ENCODE data around the gene RPA4. TPM values are rescaled to one million over a fixed set of nuclear protein-coding genes. Genes with fewer than 3 reads are reported as not detected.

Gene RPA4
- total and polyA plus RNA-seq, 2 experiments from 2014 or later, result 1.0 to 1.4 TPM

- H3K27ac ChIP-seq (ENCODE audit: low read depth), result no peak overlapping the region
- no peak for DNase-seq (ENCODE audit: low spot score)
These were observed 49.6 kb upstream of the RPA4 start for GRCh38 chrX:96834137-96834536.

More at GRCh38 chrX:96834137-96834536, 49.6 kb upstream of the RPA4 start:
- Histone ChIP-seq H3K79me2 (replicated peaks; ENCODE audit: insufficient read depth) (no peaks in the 10 kb centered on the region), H3K27me3 (ENCODE audit: insufficient read depth) (no peaks in the 10 kb centered on the region), H3K4me1 (ENCODE audit: insufficient read depth) (peaks cover 5% of the 10 kb centered on the region; the same call in 1 of the 2 replicates), H3K9me2 (ENCODE audit: insufficient read depth) (no peaks in the 10 kb centered on the region), H3K4me3 (no peak overlapping the region), H2AFZ (no peak overlapping the region), H3K36me3 (ENCODE audit: insufficient read depth) (no peaks in the 10 kb centered on the region), H4K20me1 (replicated peaks; ENCODE audit: insufficient read depth) (no peaks in the 10 kb centered on the region), H3F3A (replicated peaks; ENCODE audit: low read depth) (no peaks in the 10 kb centered on the region), H3K4me2 (no peak overlapping the region)
- no peaks in the 10 kb centered on the region for H3K27me3 Mint-ChIP-seq (ENCODE audit: insufficient read depth, low read depth, poor library complexity)
- no peak for ATAC-seq
- no peak overlapping the region for H3K4me3 Mint-ChIP-seq
- H3K27ac Mint-ChIP-seq, result no peak overlapping the region
- H3K36me3 Mint-ChIP-seq (ENCODE audit: low read depth), result no peaks in the 10 kb centered on the region
- TF ChIP-seq JUNB (IDR thresholded peaks at IDR 0.05; ENCODE audit: unreplicated experiment), result no peak
- TF ChIP-seq EZH2phosphoT487 (IDR thresholded peaks at IDR 0.05; ENCODE audit: unreplicated experiment), result no peak
- TF ChIP-seq, protein P1, sequence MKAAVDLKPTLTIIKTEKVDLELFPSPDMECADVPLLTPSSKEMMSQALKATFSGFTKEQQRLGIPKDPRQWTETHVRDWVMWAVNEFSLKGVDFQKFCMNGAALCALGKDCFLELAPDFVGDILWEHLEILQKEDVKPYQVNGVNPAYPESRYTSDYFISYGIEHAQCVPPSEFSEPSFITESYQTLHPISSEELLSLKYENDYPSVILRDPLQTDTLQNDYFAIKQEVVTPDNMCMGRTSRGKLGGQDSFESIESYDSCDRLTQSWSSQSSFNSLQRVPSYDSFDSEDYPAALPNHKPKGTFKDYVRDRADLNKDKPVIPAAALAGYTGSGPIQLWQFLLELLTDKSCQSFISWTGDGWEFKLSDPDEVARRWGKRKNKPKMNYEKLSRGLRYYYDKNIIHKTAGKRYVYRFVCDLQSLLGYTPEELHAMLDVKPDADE (IDR thresholded peaks at IDR 0.05), result no peak
- TF ChIP-seq CREB1 (CRISPR knock-in tag; IDR thresholded peaks at IDR 0.05; ENCODE audit: low read depth), result no peak
- no peak for TF ChIP-seq ZNF331 (CRISPR knock-in tag; IDR thresholded peaks at IDR 0.05; ENCODE audit: low read depth)
- TF ChIP-seq NANOG (IDR thresholded peaks at IDR 0.05; ENCODE audit: borderline replicate concordance), result no peak
- no peak for TF ChIP-seq POLR2AphosphoS5 (IDR thresholded peaks at IDR 0.05; ENCODE audit: low read depth)
- no peak for TF ChIP-seq CTCF (conservative IDR thresholded peaks at IDR 0.05; ENCODE audit: low read depth in 2 of 2)
- TF ChIP-seq, protein P2, sequence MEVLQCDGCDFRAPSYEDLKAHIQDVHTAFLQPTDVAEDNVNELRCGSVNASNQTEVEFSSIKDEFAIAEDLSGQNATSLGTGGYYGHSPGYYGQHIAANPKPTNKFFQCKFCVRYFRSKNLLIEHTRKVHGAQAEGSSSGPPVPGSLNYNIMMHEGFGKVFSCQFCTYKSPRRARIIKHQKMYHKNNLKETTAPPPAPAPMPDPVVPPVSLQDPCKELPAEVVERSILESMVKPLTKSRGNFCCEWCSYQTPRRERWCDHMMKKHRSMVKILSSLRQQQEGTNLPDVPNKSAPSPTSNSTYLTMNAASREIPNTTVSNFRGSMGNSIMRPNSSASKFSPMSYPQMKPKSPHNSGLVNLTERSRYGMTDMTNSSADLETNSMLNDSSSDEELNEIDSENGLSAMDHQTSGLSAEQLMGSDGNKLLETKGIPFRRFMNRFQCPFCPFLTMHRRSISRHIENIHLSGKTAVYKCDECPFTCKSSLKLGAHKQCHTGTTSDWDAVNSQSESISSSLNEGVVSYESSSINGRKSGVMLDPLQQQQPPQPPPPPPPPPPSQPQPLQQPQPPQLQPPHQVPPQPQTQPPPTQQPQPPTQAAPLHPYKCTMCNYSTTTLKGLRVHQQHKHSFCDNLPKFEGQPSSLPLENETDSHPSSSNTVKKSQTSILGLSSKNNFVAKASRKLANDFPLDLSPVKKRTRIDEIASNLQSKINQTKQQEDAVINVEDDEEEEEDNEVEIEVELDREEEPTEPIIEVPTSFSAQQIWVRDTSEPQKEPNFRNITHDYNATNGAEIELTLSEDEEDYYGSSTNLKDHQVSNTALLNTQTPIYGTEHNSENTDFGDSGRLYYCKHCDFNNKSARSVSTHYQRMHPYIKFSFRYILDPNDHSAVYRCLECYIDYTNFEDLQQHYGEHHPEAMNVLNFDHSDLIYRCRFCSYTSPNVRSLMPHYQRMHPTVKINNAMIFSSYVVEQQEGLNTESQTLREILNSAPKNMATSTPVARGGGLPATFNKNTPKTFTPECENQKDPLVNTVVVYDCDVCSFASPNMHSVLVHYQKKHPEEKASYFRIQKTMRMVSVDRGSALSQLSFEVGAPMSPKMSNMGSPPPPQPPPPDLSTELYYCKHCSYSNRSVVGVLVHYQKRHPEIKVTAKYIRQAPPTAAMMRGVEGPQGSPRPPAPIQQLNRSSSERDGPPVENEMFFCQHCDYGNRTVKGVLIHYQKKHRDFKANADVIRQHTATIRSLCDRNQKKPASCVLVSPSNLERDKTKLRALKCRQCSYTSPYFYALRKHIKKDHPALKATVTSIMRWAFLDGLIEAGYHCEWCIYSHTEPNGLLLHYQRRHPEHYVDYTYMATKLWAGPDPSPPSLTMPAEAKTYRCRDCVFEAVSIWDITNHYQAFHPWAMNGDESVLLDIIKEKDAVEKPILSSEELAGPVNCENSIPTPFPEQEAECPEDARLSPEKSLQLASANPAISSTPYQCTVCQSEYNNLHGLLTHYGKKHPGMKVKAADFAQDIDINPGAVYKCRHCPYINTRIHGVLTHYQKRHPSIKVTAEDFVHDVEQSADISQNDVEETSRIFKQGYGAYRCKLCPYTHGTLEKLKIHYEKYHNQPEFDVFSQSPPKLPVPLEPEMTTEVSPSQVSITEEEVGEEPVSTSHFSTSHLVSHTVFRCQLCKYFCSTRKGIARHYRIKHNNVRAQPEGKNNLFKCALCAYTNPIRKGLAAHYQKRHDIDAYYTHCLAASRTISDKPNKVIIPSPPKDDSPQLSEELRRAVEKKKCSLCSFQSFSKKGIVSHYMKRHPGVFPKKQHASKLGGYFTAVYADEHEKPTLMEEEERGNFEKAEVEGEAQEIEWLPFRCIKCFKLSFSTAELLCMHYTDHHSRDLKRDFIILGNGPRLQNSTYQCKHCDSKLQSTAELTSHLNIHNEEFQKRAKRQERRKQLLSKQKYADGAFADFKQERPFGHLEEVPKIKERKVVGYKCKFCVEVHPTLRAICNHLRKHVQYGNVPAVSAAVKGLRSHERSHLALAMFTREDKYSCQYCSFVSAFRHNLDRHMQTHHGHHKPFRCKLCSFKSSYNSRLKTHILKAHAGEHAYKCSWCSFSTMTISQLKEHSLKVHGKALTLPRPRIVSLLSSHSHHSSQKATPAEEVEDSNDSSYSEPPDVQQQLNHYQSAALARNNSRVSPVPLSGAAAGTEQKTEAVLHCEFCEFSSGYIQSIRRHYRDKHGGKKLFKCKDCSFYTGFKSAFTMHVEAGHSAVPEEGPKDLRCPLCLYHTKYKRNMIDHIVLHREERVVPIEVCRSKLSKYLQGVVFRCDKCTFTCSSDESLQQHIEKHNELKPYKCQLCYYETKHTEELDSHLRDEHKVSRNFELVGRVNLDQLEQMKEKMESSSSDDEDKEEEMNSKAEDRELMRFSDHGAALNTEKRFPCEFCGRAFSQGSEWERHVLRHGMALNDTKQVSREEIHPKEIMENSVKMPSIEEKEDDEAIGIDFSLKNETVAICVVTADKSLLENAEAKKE (CRISPR knock-in tag; IDR thresholded peaks at IDR 0.05), result no peak
- TF ChIP-seq EZH2 (IDR thresholded peaks at IDR 0.05; ENCODE audit: low read depth, unreplicated experiment), result no peak
- TF ChIP-seq REST (IDR thresholded peaks at IDR 0.05; ENCODE audit: unreplicated experiment), result no peak
- no peak for TF ChIP-seq ZNF114 (CRISPR knock-in tag; IDR thresholded peaks at IDR 0.05)
- no peak for TF ChIP-seq STAT1 (IDR thresholded peaks at IDR 0.05; ENCODE audit: unreplicated experiment)
- H3K4me1 Mint-ChIP-seq, result peaks cover 7% of the 10 kb centered on the region
- no peaks in the 10 kb centered on the region for H3K9me3 Mint-ChIP-seq

All from GM23338 (cell line).